ENCODE measurements around the gene POMGNT1.

POMGNT1 gene

DNA sequence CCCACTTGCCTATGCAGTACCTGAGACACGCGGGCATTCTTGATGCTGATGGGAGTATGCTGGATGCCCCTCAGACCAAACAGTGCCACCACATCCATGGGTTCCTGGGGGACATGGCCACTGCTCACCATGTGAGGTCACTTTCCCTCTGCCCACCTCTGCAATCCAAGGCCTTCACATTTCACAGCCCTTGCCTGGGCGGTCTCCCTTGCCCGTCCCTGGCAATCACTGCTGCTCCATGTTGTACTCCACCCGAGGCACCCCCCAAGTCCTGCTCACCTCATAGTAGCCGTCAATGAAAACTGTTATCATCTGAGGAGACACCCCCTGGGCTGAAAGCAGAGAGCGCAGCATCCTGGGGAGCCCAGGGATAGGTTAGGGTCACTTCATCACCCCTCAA, 4.9 kb downstream of the POMGNT1 start:
- H3K27me3 ChIP-seq (ENCODE audit: control insufficient read depth, insufficient read depth, low read length): no peaks in the 10 kb centered on the region
- H3K36me3 ChIP-seq (ENCODE audit: control insufficient read depth, insufficient read depth, low read length): no peaks in the 10 kb centered on the region
- H3K4me1 ChIP-seq: peaks cover 14% of the 10 kb centered on the region
- H3K4me3 ChIP-seq (ENCODE audit: low read depth, low read length): no peak overlapping the region
- no peak overlapping the region for H2AFZ ChIP-seq
- no peaks in the 10 kb centered on the region for H3K9me3 ChIP-seq (ENCODE audit: control insufficient read depth, low read length)
- no peak overlapping the region for H3K27ac ChIP-seq
- no peaks in the 10 kb centered on the region for H3K79me2 ChIP-seq
- TF ChIP-seq, protein P1, sequence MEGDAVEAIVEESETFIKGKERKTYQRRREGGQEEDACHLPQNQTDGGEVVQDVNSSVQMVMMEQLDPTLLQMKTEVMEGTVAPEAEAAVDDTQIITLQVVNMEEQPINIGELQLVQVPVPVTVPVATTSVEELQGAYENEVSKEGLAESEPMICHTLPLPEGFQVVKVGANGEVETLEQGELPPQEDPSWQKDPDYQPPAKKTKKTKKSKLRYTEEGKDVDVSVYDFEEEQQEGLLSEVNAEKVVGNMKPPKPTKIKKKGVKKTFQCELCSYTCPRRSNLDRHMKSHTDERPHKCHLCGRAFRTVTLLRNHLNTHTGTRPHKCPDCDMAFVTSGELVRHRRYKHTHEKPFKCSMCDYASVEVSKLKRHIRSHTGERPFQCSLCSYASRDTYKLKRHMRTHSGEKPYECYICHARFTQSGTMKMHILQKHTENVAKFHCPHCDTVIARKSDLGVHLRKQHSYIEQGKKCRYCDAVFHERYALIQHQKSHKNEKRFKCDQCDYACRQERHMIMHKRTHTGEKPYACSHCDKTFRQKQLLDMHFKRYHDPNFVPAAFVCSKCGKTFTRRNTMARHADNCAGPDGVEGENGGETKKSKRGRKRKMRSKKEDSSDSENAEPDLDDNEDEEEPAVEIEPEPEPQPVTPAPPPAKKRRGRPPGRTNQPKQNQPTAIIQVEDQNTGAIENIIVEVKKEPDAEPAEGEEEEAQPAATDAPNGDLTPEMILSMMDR (IDR thresholded peaks at IDR 0.05): no peak
- H3K4me2 ChIP-seq (ENCODE audit: low read length): no peak overlapping the region
- no peak overlapping the region for H3K9ac ChIP-seq

DNA sequence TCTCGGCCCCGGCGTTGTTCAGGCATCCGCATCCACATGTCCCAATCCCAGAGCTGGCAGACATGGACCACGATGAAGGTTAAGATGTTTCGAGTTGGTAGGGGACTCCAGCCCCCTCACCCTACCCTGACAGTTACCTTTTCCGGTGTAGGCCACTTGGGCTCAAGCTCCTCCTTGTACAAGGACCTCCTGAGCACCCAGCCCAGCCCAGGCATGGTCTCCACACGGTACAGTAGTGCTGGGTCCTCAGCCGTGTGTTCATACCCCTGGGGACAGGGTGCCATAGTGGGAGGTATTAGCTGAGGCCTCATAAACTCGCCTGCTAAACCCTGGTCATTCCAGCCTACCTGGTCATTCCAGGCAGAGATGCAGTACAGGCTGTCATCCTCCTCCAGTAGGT, 6.1 kb downstream of the POMGNT1 start:
- peaks cover 16% of the 10 kb centered on the region for H3K4me1 ChIP-seq
- H3K27me3 ChIP-seq (ENCODE audit: control insufficient read depth, insufficient read depth, low read length): no peaks in the 10 kb centered on the region
- H3K79me2 ChIP-seq: no peaks in the 10 kb centered on the region
- H3K9ac ChIP-seq: no peak overlapping the region
- no peaks in the 10 kb centered on the region for H3K9me3 ChIP-seq (ENCODE audit: control insufficient read depth, low read length)
- H3K4me2 ChIP-seq (ENCODE audit: low read length): no peak overlapping the region
- no peak overlapping the region for H3K27ac ChIP-seq
- H3K36me3 ChIP-seq (ENCODE audit: control insufficient read depth, insufficient read depth, low read length): no peaks in the 10 kb centered on the region
- H3K4me3 ChIP-seq (ENCODE audit: low read depth, low read length): no peak overlapping the region
- H2AFZ ChIP-seq: no peak overlapping the region
- TF ChIP-seq, protein P1 (IDR thresholded peaks at IDR 0.05): no peak

DNA sequence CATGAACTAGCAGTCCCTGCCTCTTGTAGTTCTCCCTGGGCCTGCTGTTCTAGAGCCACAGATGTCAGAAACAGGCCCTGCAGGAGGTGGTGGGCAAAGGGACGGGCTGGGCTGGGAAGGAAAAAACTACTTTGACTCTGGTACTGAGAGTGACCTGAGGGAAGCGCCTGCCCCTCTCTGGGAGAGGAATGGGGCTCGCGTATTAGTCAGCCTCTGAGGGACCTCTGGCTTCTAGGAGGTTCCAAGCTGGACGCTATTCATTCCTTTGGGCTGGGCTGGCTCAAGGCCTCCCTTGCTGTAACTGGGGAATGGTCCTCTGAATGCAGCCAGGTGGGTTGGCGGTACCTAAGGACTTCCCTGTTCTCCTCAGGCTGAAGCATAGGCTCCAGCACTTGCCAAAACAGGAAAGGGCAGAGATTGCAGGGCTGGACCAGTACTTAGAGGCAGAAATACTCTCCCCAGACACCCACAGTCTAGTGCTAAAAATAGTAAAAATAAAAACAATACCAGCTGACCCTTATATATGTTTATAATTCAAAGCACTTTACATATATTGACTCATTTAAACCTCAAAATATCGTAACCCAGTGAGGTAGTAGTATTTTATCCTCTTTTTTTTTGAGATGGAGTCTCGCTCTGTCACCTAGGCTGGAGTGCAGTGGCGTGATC, 7.1 kb downstream of the POMGNT1 start:
- Histone ChIP-seq H2AFZ (no peak overlapping the region), H3K4me1 (peaks cover 15% of the 10 kb centered on the region), H3K27me3 (ENCODE audit: control insufficient read depth, insufficient read depth, low read length) (no peaks in the 10 kb centered on the region), H3K9me3 (ENCODE audit: control insufficient read depth, low read length) (no peaks in the 10 kb centered on the region), H3K9ac (no peak overlapping the region), H3K36me3 (ENCODE audit: control insufficient read depth, insufficient read depth, low read length) (no peaks in the 10 kb centered on the region), H3K4me3 (ENCODE audit: low read depth, low read length) (no peak overlapping the region), H3K79me2 (no peaks in the 10 kb centered on the region), H3K4me2 (ENCODE audit: low read length) (no peak overlapping the region), H3K27ac (no peak overlapping the region)
- TF ChIP-seq, protein P1 (IDR thresholded peaks at IDR 0.05): no peak

DNA sequence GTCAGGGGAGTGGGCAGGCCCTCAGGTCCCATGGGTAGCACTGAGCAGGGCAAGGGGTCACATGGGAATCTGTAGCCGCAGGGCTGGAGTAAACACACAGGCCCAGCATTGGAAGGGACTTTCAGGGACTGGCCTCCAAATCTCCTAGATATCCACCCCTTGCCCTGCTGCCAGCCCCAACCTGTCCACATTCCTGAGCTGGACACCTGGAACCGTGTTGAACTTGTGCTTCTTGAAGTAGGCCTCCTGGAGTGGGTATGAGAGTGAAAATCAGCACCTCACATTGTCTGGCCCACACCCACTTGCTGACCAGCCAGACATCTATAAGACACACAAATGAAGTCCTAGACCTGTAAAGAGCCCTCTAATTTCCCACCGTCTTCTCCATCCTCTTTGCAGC, 7.7 kb downstream of the POMGNT1 start:
- no peaks in the 10 kb centered on the region for H3K36me3 ChIP-seq (ENCODE audit: control insufficient read depth, insufficient read depth, low read length)

More for the DNA sequence above, 7.7 kb downstream of the POMGNT1 start:
- Histone ChIP-seq H3K27ac (no peak overlapping the region), H3K79me2 (peaks cover 3% of the 10 kb centered on the region), H3K4me3 (ENCODE audit: low read depth, low read length) (no peak overlapping the region), H3K9ac (no peak overlapping the region), H3K9me3 (ENCODE audit: control insufficient read depth, low read length) (no peaks in the 10 kb centered on the region), H3K4me2 (ENCODE audit: low read length) (no peak overlapping the region), H3K27me3 (ENCODE audit: control insufficient read depth, insufficient read depth, low read length) (no peaks in the 10 kb centered on the region), H3K4me1 (peaks cover 19% of the 10 kb centered on the region), H2AFZ (no peak overlapping the region)
- TF ChIP-seq, protein P1 (IDR thresholded peaks at IDR 0.05): no peak
